ENCODE data around the gene AAK1. TPM values are rescaled to one million over a fixed set of nuclear protein-coding genes. Genes with fewer than 3 reads are reported as not detected.

AAK1 gene
- total and polyA plus RNA-seq, 2 of the 13 experiments (the other 11 are each of a cell fraction or from before 2014, with no cell fraction given) = 9.8 to 10.3 TPM

GRCh38 chr2:69620870-69621269 is 22.7 kb downstream of the AAK1 start:
- TF ChIP-seq RELA (CRISPR knock-in tag; IDR thresholded peaks at IDR 0.05) (no peak), ARHGAP35 (CRISPR knock-in tag; IDR thresholded peaks at IDR 0.05; ENCODE audit: borderline replicate concordance) (no peak), THAP11 (CRISPR knock-in tag; IDR thresholded peaks at IDR 0.05) (no peak)
- WGBS (ENCODE audit: low lambda C conversion rate) = 97% methylated on average over 7 of the region's 7 CpGs
- Histone ChIP-seq H3K4me1 (ENCODE audit: insufficient read depth, low read length) (peaks cover 17% of the 10 kb centered on the region), H3K27me3 (ENCODE audit: control insufficient read depth in 1 of 2, insufficient read depth in 2 of 2, low read length in 2 of 2) (no peaks in the 10 kb centered on the region), H3K4me2 (ENCODE audit: low read depth, low read length) (no peak overlapping the region), H4K20me1 (ENCODE audit: insufficient read depth, low read length) (no peaks in the 10 kb centered on the region), H3K9me3 (ENCODE audit: low read length) (no peaks in the 10 kb centered on the region), H3K9ac (ENCODE audit: insufficient read depth, low read depth, low read length) (no peak overlapping the region), H3K27ac (ENCODE audit: extremely low read length, insufficient read depth, low read length) (no peak overlapping the region), H3K36me3 (replicated peaks in 1 of 2; ENCODE audit: control insufficient read depth in 1 of 2, insufficient read depth in 2 of 2, low read length in 2 of 2) (no peaks in the 10 kb centered on the region), H3K79me2 (ENCODE audit: insufficient read depth, low read length) (peaks cover 33% of the 10 kb centered on the region), H3K4me3 (replicated peaks in 1 of 3; ENCODE audit: insufficient read depth in 1 of 3, low read depth in 2 of 3, low read length in 3 of 3) (no peak overlapping the region), H2AFZ (ENCODE audit: low read length) (no peak overlapping the region)
- ChIA-PET POLR2A (no interaction called here), CTCF (ENCODE audit: low intra/inter-chr PET ratio, low total read pairs) (no interaction called here)
- in situ Hi-C loops (cut with HindIII; ENCODE audit: extremely low pct_ligation_motif_present, low pct_unique_long_range_greater_than_20kb) (no loop called here), intact Hi-C loops (cut with micrococcal nuclease; ENCODE audit: unreplicated experiment) (no loop called here)
- DNase-seq (ENCODE audit: low spot score) (no peak), ATAC-seq (no peak), FAIRE-seq (no peak)
- no TSS peak for BruUV-seq (replicated peaks)

DNA sequence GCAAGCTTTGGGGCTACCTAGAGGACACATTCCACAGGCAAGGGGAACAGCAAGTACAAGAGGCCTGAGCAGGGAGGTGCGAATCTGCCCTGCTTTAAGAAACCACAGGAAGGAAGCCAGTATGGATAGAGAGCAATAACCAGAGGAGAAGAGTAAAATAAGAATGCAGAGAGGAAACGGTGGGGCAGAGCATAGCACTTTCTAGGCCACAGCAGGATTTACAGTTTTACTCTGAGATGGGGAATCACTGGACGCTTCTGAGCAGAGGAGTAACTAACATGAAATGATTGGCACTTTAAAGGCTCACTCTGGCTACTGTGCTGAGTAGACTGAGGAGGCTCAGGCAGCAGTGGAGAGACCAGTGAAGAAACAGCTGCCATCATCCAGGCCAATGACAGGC is 23.8 kb downstream of the AAK1 start:
- intact Hi-C loops (cut with micrococcal nuclease; ENCODE audit: unreplicated experiment) = no loop called here
- Histone ChIP-seq H3K27me3 (ENCODE audit: control insufficient read depth in 1 of 2, insufficient read depth in 2 of 2, low read length in 2 of 2) (no peaks in the 10 kb centered on the region), H4K20me1 (ENCODE audit: insufficient read depth, low read length) (no peaks in the 10 kb centered on the region), H3K4me3 (replicated peaks in 1 of 3; ENCODE audit: insufficient read depth in 1 of 3, low read depth in 2 of 3, low read length in 3 of 3) (no peak overlapping the region), H2AFZ (ENCODE audit: low read length) (no peak overlapping the region), H3K4me2 (ENCODE audit: low read depth, low read length) (no peak overlapping the region), H3K9me3 (ENCODE audit: low read length) (no peaks in the 10 kb centered on the region), H3K27ac (ENCODE audit: extremely low read length, insufficient read depth, low read length) (no peak overlapping the region), H3K4me1 (ENCODE audit: insufficient read depth, low read length) (peaks cover 16% of the 10 kb centered on the region), H3K79me2 (ENCODE audit: insufficient read depth, low read length) (peaks cover 25% of the 10 kb centered on the region), H3K9ac (ENCODE audit: insufficient read depth, low read depth, low read length) (no peak overlapping the region), H3K36me3 (replicated peaks in 1 of 2; ENCODE audit: control insufficient read depth in 1 of 2, insufficient read depth in 2 of 2, low read length in 2 of 2) (no peaks in the 10 kb centered on the region)
- FAIRE-seq = no peak
- no peak for ATAC-seq
- 88% methylated on average over 3 of the region's 3 CpGs for WGBS (ENCODE audit: low lambda C conversion rate)
- ChIA-PET POLR2A (no interaction called here), CTCF (ENCODE audit: low intra/inter-chr PET ratio, low total read pairs) (no interaction called here)
- DNase-seq (ENCODE audit: low spot score) = no peak
- BruUV-seq (replicated peaks) = no TSS peak
- in situ Hi-C loops (cut with HindIII; ENCODE audit: extremely low pct_ligation_motif_present, low pct_unique_long_range_greater_than_20kb) = no loop called here
- TF ChIP-seq PTBP1 (IDR thresholded peaks at IDR 0.05; ENCODE audit: low read depth, low read length, poor library complexity, severe bottlenecking) = no peak
- no peak for TF ChIP-seq MYPOP (CRISPR knock-in tag; IDR thresholded peaks at IDR 0.05)
- TF ChIP-seq JDP2 (CRISPR knock-in tag; IDR thresholded peaks at IDR 0.05; ENCODE audit: borderline replicate concordance) = no peak
- TF ChIP-seq TCF12 (IDR thresholded peaks at IDR 0.05) = no peak
- no peak for TF ChIP-seq TCF12 (CRISPR knock-in tag; IDR thresholded peaks at IDR 0.05)
- no peak for TF ChIP-seq SMYD3 (CRISPR knock-in tag; IDR thresholded peaks at IDR 0.05)
- TF ChIP-seq ZIK1 (CRISPR knock-in tag; IDR thresholded peaks at IDR 0.05; ENCODE audit: borderline replicate concordance, low read depth) = no peak
- TF ChIP-seq ZNF367 (CRISPR knock-in tag; IDR thresholded peaks at IDR 0.05; ENCODE audit: borderline replicate concordance) = no peak
- no peak for TF ChIP-seq NPAS2 (CRISPR knock-in tag; IDR thresholded peaks at IDR 0.05; ENCODE audit: borderline replicate concordance)
- no peak for TF ChIP-seq ZNF253 (CRISPR knock-in tag; IDR thresholded peaks at IDR 0.05; ENCODE audit: borderline replicate concordance)
- no peak for TF ChIP-seq NFYB (CRISPR knock-in tag; IDR thresholded peaks at IDR 0.05)
- TF ChIP-seq ZSCAN29 (CRISPR knock-in tag; conservative IDR thresholded peaks at IDR 0.05) = no peak
- TF ChIP-seq RARA (CRISPR knock-in tag; IDR thresholded peaks at IDR 0.05) = no peak
- no peak for TF ChIP-seq HOXA7 (CRISPR knock-in tag; IDR thresholded peaks at IDR 0.05)
- no peak for TF ChIP-seq ZNF296 (CRISPR knock-in tag; conservative IDR thresholded peaks at IDR 0.05)
- no peak for TF ChIP-seq MAX (IDR thresholded peaks at IDR 0.05)
- no peak for TF ChIP-seq ZNF616 (CRISPR knock-in tag; IDR thresholded peaks at IDR 0.05; ENCODE audit: low read depth)
- TF ChIP-seq ZNF225 (CRISPR knock-in tag; IDR thresholded peaks at IDR 0.05) = no peak
- no peak for TF ChIP-seq ONECUT2 (CRISPR knock-in tag; IDR thresholded peaks at IDR 0.05)
